Activated CD8-positive, alpha-beta memory T cell treated with anti-CD3 and anti-CD28 coated beads, Interleukin-2, amount 50 U/mL, for 48 hours (primary cell): ENCODE measurements around the gene ZNF507.
A peak's percentile ranks its signal among the peaks of the same experiment; 100 is the strongest.

Experiments used
- DNase-seq: peaks from one replicate; pipeline ENCODE4 v3.0.0-alpha.2; 2020

ZNF507 gene

GRCh38 chr19:32345261-32346207, at the start of gene ZNF507:
Gene ZNF507 (plus strand): TSS chr19:32345610. CDS start chr19:32352831, 7,221 bp downstream.
- peak; percentile 93 for DNase-seq

GRCh38 chr19:32296694-32297093, 48.7 kb upstream of the ZNF507 start:
- DNase-seq, result no peak

- no peak for DNase-seq
Measured at GRCh38 chr19:32302778-32303177, 42.6 kb upstream of the ZNF507 start.

GRCh38 chr19:32303193-32303592, 42.2 kb upstream of the ZNF507 start:
- DNase-seq, result no peak

DNA sequence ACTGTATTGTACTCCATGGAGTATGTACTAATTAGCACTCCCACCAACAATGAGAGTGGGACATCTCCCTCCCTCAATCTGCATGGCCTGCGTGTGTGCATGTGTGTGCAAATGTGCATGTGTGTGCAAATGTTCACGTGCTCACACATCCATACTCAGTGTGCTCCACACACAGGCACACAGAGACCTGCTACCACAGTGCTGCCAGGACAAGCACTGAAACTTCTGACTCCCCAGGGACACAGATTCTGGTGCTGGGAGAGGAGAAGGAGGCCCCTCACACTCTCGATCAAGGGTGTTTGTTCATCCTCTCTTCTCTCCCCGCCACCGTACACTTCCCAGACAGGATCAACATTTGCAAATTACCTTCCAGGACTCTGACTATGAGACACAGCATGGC, 37.8 kb upstream of the ZNF507 start:
- no peak for DNase-seq

GRCh38 chr19:32308431-32309077, 36.9 kb upstream of the ZNF507 start:
- DNase-seq, result no peak

DNA sequence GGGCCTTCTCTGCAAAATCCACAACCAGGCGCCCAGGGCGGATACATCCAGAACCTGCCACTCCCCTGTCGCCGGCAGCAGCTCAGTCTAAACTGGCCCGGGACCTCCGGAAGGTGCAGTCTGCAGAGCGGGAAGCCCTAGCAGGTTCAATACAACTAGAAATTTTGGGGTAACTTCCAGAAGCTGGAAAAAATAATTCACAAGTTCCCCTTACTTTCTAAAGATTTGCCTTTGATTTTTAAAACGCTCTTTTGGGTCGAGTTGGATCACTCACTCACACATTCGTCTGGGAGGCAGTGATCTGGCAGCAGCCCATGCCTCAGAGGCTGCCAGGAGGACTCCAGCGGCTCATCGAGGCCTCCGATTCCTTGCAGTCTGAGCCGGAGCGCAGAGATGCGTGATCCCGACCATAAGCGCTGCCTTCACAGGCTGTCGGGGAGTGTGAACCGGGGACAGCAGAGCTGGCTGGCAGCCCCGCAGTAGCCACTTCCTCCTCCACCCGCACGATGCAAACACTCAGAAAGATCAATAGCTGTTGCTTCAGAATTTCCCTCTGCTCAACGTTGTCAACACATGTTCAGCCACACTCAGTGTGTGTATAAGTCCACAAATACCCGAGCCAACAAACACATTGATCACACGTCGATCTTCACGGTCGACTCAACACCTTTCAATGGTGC, 35.6 kb upstream of the ZNF507 start:
- DNase-seq, result no peak

GRCh38 chr19:32311371-32311770, 34.0 kb upstream of the ZNF507 start:
- no peak for DNase-seq

- no peak for DNase-seq
Measured at GRCh38 chr19:32313569-32314265, 31.7 kb upstream of the ZNF507 start.

DNA sequence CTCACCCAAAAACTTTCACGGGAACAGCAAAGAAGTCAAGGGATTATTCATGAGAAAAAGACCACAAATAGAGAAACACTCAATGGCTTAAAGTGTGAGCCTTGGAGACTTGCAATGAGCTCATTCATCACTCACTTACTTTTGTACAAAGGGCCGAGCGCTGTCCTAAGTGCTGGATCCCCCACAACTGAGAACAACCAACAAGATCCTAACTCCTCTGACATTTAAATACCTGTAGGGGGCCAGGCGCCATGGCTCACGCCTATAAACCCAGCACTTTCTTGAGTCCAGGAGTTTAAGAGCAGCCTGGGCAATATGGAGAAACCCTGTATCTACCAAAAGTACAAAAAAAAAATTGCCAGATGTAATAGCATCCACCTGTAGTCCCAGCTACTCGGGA, 29.4 kb upstream of the ZNF507 start:
- no peak for DNase-seq

- DNase-seq, result no peak
Measured at GRCh38 chr19:32317086-32317485, 28.3 kb upstream of the ZNF507 start.

GRCh38 chr19:32318884-32319520, 26.4 kb upstream of the ZNF507 start:
- no peak for DNase-seq

DNA sequence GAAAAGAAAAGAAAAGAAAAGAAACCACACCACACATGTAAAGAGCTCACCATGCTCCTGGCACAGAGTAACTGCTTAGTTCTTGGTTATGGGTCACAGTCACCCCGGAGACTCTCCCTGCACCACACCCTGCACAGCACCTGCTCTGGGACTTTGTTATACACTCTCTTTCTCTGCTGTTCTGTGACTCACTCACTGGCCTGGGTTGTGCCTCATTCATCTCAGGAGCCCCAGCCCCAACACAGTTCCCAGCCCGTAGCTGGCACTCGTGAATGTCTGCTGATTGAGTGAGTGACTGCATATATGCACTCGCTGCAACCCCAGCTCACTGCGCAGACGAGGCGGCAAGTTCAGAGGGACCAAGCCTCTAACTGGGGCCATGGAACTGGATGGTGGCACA, 22.9 kb upstream of the ZNF507 start:
- no peak for DNase-seq

- no peak for DNase-seq
Measured at GRCh38 chr19:32324631-32325285, 20.7 kb upstream of the ZNF507 start.

- DNase-seq, result no peak
Measured at GRCh38 chr19:32330213-32330857, 15.1 kb upstream of the ZNF507 start.

DNA sequence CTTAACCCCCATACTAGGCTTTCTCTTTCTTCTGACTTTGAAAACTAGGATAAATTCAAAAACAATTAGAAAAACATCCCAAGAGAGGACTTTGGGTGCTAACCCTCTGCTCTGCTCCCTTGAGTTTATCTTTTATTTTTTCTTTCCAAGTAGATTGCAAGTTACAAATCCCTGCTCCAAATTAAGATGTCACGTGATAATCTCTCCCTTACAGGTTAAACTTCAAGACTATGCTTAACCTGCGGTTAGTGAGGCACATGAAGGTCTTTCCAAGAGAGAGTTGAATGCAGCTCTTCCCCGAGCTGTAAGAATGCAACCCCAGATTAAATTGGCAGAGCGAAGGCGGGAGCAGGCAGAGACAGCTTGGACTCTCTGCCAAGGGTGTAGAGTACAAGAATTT, 12.2 kb upstream of the ZNF507 start:
- no peak for DNase-seq

- DNase-seq, result no peak
Measured at GRCh38 chr19:32336259-32337083, 8.9 kb upstream of the ZNF507 start.

DNA sequence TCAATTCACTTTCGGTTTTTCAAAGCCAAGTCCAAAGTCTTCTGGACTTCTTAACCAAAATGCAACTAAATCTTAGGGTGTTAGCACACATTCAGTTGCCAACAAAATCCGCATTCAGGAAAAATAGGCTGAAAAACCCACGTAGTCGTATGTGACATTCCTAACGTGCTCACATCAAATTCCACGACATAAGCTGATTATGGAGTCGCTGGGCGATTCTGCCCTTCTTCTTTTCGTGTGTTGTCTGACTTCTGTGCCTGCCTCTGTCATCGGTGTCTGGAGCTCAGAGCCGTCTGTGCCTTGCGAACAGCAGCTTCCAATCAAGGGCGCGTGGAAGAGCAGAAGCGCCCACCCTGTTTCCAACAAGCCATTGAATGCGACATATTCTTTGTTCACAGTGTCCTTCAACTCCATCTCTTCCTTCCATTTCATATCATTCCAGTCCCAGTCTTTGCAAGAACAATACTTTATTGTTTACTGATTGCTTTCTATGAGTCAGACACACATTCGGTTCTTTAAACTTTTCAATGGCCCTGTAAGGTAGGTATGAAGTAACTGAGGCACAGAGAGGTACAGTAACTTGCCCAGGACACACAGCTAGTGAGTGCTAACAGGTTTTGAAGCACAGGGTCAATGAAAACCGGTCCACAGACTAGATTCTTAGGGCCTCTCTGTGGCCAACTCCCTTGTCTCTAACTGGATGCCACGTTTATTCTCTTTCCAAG, 8.2 kb upstream of the ZNF507 start:
- DNase-seq, result no peak

DNA sequence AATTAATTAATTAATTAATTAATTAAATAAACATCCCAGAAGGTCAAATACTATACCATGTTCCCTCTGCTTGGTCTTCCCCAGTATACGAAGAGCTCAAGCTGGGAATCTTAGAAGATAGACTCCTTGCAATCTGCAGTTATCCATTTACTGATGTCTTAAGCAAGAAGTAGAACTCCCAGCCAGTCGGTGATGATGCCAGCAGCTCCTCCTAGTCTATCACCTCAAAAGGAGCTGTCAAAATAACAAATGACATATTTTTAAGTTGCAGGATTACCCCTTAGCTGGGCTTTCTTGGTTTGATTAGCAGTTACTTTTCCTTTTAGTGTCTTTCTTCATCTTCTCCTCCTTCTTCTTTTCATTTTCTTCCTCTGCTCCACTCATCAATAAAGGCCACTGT, 6.0 kb upstream of the ZNF507 start:
- DNase-seq, result no peak
